H1 (cell line): ENCODE data around the gene CAPN7. TPM values are rescaled to one million over a fixed set of nuclear protein-coding genes. Genes with fewer than 3 reads are reported as not detected.

Experiments used
- BRCA1 ChIP-seq: IDR thresholded peaks from 2 replicates; pipeline ENCODE4 v1.6.1; 2012; ENCODE audit warnings: low read depth, low read length, improper control_type of control experiment
- CTBP2 ChIP-seq: IDR thresholded peaks from 2 replicates; pipeline ENCODE4 v1.7.0; 2011; ENCODE audit warnings: borderline replicate concordance, mild to moderate bottlenecking, moderate library complexity, mixed read lengths, low read length; ENCODE audit not compliant: insufficient read depth, insufficient read length
- KDM1A ChIP-seq: fragments of 200-600, 300-600 bp; sonication (generic); IDR thresholded peaks from 2 replicates; pipeline ENCODE4 v1.7.1; 2016; ENCODE audit warnings: mild to moderate bottlenecking, low read length, borderline replicate concordance
- SP4 ChIP-seq: IDR thresholded peaks from 2 replicates; pipeline ENCODE4 v1.6.1; 2012; ENCODE audit warnings: low read length, inconsistent platforms
- polyA plus RNA-seq, 7 experiments: library from polyadenylated mRNA; depleted of rRNA in 3 of 7; stranded (reverse) in 5 of 7; unstranded in 2 of 7; fragments of >200 nt in 5 of 7; fragments of 200-250 nt in 2 of 7; gene quantifications; 1 replicate in 5 of 7; 2 replicates in 1 of 7; 4 replicates in 1 of 7; pipeline versions ENCODE4 v1.2.1 to v1.2.3, GENCODE V29; 2011 to 2013; ENCODE audit warnings: missing spikeins in 2 of 7, mixed read lengths in 2 of 7
- total RNA-seq: library from RNA; stranded (reverse); fragmentation: NEBNext Ultra II Directional; extraction: Animal tissue kit (Norgen Biotek cat#: 25700); gene quantifications from 2 replicates; pipeline ENCODE4 v1.2.1, GENCODE V29; 2021
- TF ChIP-seq, protein P1 (sequence below): IDR thresholded peaks from 2 replicates; pipeline ENCODE4 v1.6.1; 2012; ENCODE audit warnings: inconsistent platforms

Gene CAPN7
- total and polyA plus RNA-seq, 2 of the 8 experiments (the other 6 are each of a cell fraction or from before 2014, with no cell fraction given), result 5.3 to 13.2 TPM

DNA sequence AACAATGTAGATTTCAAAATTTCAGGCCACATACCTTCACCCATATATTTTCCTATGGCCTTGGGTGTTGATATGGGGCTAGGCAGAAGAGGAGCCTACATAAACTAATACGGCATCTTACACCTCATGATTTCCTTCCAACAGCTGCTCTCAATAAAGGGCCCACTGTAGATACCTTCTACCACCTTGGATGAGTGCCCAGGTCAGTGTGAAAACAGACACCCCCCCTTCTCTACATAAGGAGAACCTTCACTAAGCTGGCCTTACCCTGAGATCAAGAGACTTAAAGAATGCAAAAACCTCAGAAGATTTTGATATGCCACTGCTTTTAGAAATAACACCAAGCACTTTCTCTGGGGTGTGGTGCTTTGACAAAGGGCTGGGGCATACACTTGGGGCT lies 83.6 kb downstream of the CAPN7 start (continued):
- TF ChIP-seq, protein P1, sequence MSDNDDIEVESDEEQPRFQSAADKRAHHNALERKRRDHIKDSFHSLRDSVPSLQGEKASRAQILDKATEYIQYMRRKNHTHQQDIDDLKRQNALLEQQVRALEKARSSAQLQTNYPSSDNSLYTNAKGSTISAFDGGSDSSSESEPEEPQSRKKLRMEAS, result no peak
- TF ChIP-seq BRCA1, result no peak
- TF ChIP-seq KDM1A, result no peak
- TF ChIP-seq SP4, result no peak
- no peak for TF ChIP-seq CTBP2
